GM19351 (cell line): ENCODE results near the gene NR1H4.
"Not testable (repeated sequence)": the region's sequence is repeated elsewhere in the genome, so short reads cannot be mapped to it uniquely, and the experiment has no call there.

Experiments used
- ATAC-seq: cut with Tn5 transposase; IDR thresholded peaks from one replicate; pipeline ENCODE4 v1.9.1; 2021; ENCODE audit warnings: mild to moderate bottlenecking, moderate library complexity; ENCODE audit not compliant: unreplicated experiment

Gene NR1H4

DNA sequence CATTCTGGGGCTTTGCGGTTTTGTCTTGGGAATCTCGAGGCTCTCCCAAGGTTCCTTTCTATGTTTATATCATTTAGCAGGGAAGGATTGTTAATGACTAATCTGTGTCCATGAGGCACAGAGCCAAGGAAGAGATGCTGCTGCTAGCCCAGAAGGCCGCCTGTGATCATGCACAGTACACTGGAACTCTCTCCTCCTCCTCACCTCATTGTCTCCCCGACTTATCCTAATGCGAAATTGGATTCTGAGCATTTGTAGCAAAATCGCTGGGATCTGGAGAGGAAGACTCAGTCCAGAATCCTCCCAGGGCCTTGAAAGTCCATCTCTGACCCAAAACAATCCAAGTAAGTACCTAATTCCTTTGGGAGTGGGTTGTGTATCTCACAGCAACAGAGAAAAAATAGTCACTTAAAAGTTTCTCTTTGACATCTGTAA lies at the start of gene NR1H4:
TSS of gene NR1H4 (plus strand) at position 151 of the 435 bp plus-strand sequence. CDS start 19,458 bp downstream, outside the sequence.
- no peak for ATAC-seq

DNA sequence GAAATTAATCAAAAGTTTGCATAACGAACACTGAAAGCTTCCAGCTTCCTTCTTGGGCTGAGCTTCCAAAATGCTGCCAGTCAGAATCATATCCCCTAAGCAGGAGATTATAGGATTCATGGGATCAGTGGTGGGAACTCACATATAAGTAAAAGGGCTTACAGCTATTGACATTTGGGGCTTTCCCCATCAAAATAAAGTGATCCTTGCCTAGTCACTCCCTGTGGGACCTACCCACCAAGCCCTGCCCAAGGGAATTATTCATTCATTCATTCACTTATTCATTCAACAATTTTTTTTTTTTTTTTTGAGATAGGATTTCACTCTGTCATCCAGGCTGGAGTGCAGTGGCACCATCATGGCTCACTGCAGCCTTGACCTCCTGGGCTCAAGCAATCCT lies 47.5 kb upstream of the NR1H4 start:
- no peak for ATAC-seq

DNA sequence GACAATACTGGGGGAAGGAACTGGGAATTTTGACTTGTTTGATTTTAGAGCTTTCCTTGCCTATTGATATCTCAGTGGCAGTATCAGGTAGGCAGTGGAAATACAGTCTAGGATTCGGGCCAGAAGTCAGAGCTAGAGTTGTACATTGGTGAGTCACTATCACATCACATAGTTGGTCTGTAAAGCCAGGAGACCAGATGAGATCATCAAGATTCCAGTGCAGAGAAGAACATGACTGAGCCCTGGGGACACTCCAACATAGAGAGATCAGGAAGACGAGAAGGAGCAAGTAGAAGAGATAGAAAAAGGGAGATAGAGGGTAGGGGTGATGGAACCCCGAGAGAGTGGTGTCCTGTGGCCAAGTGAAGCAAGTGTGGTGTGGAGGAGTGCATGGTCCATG lies 46.6 kb upstream of the NR1H4 start:
- ATAC-seq: no peak

DNA sequence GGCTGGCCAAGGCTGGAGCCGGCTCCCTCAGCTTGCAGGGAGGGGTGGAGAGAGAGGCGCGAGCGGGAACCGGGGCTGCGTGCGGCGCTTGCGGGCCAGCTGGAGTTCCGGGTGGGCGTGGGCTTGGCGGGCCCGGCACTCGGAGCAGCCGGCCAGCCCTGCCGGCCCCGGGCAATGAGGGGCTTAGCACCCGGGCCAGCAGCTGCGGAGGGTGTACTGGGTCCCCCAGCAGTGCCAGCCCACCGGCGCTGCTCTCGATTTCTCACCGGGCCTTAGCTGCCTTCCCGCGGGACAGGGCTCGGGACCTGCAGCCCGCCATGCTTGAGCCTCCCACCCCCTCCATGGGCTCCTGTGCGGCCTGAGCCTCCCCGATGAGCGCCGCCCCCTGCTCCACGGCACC lies 43.4 kb upstream of the NR1H4 start:
- ATAC-seq: not testable (repeated sequence)

DNA sequence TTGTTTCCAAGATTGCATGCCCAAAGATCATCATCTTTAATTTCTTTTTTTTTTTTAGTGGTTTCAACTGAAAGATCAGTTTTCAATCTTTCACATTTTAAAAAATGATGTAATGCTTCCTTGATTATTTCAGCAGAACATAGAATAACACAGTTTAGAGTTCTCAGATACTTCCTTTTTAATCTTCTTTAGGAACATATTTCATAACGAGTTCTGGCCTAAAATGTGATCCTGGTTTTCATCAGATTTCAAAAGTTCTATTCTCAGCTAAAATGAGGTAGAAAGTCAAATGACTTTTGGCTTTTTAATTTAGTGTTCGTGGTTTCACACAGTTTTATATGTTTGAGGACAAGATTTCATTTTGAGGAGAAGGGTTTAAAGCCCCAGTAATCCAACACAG lies 40.0 kb upstream of the NR1H4 start:
- no peak for ATAC-seq

DNA sequence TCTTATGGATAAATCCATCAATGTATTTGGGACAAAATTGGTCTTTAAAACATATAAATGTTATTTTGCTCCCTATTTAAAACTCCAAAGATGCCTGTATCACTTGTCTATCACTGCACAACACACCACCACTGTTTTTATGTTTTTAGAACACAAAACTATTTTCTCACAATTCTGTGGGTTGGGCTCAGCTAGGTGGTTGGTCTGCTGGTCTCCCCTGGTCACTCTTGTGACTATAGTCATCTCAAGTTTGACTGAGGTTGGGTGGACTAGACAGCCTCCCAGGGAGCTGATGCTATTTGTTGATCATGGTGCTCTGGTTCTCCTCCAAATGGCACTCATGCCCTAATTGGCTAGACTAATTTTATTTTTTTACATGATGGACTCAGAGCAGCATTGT lies 39.5 kb upstream of the NR1H4 start:
- ATAC-seq: no peak

DNA sequence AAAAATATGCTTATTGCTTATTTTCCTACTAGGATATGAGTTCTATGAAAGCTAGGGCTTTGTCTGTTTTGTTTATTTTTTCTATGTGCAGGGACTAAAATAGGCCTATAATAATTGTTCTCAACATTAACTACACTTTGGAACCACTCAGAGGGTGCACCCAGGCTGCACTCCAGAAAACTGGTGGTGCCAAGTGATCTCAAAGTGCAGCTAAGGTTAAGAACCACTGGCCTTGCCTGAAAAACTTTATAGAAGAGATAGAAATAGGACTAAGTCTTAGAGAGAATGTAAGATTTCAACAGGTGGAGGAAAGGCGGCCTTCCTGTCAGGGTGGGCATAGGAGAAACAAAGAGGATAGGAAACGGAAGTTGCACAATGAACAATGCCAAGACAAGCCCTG lies 37.7 kb upstream of the NR1H4 start:
- no peak for ATAC-seq

DNA sequence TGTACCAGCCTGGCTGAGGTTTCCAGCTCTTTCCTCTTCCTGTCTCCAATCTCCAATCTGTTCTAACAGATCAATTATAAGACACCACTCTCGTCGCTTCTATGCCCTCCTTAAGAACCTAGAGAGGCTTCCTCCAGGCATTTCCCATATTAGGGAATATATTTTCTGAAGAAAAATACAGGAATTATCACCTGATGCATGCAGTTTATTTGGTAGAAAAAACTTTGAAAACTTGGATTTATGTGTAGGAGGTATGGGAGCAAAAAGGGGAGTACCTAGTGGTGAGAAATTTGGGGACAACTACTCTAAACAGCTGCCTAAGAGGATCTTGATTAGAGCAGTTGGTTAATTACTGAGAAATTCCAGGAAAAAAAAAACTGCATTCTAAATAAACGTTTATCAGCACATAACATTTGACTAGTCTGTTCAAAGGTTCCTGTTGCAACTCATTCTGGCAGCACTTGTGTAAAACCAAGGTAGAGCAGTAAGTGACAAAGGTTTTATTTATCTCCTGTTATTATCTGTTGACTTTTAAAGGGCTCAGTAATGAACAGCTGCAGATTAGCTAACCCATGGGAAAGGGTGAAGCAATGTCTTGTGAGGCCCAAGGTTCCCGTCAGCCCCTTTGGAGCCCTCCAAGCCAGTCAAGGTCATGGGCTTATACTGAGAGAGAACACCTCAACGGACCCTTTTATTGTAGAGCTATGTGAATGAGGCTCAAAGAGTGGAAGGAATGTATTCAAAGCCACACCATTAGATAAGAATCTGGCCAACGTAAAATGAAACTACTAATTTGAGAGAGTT lies 36.4 kb upstream of the NR1H4 start:
- ATAC-seq: no peak

DNA sequence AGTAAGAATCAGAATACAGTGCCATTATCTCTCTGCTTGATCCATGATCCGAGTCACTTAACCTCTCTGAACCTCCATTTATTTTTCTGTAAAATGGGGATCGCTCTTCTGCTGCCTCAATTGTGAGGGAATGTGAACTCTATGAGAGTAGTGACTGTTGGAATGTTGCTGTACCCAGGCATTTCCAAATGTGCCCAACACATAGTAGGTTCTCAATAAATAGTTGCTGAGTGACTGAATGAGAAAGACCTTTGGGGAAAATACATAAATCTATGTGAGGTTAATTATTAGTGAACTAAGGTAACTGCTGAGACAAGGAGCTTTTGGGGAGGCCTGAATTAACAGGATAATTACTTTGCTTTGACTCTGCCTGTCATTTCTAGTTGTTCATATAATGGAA lies 33.9 kb upstream of the NR1H4 start:
- no peak for ATAC-seq

DNA sequence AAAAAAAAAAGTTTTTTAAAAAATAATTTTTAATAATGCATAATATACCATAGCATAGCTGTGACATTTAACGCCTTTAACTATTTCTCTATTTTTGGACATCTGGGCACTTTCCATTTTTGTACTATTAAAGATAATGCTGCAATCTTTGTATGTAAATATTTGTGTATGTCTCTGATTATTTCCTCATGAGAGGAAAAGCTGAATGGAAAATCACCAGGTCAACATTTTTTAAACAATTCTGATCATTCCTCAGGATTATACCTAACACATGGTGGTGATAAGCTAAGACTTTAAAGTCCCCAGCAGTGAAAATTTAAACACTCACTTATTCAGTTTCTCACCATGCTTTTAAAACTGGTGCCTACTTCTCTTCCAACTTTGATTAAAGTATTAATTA lies 31.3 kb upstream of the NR1H4 start:
- ATAC-seq: no peak

DNA sequence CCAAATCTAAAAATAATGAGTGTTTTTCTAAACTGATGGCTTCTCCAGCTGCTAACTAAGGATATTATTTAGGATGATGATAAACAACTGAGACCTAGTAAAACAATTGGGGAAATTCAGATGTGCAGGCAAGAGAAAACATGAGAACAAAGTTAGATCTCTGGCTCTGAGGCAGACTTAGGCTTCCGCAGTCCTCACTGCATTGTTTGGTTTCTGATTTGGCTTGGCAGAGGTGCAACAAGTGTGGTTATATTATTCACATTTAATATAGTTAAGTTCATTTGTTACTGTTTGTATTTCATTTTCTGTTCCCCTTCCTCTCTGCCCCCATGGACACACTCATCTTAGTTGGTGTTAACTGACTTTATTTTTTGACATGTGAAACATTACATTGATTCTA lies 30.2 kb upstream of the NR1H4 start:
- no peak for ATAC-seq

DNA sequence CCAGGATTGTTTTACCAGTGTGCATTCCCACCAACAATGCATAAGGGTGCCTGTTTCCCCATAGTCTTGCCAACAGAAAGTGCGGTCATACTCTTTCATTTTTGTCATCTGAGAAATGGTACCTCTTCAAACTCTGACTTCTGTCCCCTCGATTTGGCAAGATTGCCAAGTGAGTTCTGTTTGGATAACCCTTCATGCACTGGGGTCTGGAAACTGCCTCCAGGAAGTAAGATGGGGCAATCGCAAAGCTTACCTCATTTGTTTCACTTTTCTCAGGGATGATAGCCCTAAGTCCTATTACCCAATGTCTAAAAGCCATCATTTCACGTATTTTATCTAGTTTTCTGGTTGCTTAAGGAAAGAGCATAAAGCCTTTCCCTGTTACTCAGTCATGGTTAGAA lies 28.6 kb upstream of the NR1H4 start:
- no peak for ATAC-seq

DNA sequence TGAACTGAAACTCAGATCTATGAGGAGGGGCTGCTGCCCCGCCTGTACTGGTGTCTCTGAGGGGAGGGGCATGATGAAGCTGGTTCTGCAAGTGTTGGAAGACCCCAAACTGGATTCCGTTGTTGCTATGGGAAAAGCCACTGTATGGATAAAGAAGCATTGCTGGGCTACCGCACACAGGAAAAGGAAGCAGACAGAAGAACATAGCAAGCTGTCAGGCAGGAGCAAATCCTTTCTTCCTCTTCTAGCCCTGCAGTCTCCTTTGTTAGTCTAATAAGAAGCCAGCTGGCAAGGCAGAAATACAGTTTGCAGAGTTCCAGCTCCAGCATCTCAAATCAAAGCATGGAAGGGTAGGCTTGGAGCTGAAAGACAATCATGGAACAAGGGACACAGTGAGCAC lies 26.3 kb upstream of the NR1H4 start:
- ATAC-seq: no peak

DNA sequence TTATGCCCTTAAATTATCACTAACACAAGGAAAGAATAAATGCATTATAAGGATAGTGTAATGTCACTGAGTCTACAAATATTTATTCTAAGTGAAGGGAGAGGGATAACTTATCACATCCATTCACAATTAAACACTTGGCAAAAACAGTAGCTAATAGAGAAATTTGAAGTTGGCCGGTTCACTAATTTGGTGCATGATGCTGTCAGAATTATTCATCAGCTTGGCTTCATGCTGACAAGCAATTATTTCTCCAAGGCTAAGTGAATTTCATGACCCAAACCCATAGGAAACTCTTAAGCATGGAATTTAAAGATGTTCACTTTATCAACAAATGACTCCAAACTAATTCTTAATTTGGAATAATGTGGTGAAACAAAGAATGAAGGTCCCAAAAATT lies 25.0 kb upstream of the NR1H4 start:
- ATAC-seq: no peak

DNA sequence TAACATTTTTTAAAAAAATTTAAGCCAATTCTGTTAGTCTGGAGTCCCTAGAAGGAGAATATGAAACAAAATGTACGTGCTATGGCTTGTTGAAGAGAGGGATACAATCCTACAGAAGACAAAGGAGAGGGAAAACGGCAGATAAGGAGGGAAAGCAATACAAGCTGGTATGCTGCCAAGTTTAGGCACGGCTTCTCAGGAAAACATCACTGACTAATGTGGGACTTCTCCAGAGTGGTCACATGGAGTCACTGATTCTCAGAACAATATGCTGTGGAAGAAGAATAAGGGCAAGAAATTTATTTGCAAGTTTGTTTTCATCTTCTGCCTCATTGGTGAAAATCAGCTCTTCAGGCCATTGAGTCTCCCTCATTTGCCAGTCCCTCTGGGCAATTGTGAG lies 22.9 kb upstream of the NR1H4 start:
- no peak for ATAC-seq

DNA sequence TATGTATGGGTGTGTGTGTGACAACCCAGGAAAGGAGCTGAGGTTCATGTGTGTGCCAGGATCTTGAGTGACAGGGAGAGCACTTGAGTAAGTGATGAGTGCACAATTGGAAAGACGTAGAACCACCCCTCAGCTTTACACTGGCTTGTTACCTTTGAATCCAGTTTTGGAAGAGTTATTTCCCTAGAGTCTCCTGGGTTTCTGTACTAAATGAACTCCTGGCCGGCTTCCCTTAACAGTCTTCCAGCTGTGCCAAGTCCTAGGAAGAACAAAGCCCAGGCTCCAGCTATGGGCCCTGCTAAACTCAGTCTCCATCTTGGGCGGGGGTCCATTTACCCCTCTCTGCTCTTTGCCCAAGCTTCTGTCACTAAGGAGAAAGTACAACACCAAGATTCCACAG lies 19.7 kb upstream of the NR1H4 start:
- ATAC-seq: no peak

DNA sequence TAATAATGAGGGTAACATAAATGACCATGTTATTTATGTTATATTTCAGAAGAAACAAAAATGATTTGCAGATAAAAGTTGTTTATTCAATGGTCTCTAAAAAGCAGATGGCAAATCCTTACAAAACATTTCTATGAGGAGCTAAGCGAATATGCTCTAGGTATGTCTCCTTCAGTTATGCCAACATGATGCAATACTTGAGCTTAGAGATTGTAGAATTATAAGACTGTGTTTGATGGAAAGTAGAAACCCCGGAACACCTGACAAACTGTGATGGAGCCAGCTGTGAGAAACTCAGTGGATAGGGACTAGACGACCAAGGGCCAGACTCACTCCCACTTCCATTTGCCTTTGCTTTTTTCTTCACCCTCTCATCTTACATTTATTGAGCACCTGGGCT lies 17.8 kb upstream of the NR1H4 start:
- ATAC-seq: no peak

DNA sequence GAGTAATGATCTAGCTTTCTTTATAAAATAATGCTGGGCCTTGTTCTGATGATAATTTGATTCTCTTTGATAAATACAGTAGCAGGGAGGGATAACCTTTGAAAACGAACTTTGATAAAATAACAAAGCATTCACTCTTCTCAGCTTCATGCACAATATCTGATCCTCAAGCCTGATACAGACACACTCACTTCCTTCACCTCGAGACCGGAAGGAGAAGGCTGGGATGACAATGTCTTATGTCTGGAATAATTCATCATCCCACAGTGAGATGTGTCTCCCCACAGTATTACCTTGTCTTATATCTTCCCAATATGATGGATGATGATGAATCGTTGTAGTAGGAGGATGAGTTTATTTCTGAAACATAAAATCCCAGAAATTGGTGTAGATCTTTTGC lies 15.5 kb upstream of the NR1H4 start:
- ATAC-seq: no peak

DNA sequence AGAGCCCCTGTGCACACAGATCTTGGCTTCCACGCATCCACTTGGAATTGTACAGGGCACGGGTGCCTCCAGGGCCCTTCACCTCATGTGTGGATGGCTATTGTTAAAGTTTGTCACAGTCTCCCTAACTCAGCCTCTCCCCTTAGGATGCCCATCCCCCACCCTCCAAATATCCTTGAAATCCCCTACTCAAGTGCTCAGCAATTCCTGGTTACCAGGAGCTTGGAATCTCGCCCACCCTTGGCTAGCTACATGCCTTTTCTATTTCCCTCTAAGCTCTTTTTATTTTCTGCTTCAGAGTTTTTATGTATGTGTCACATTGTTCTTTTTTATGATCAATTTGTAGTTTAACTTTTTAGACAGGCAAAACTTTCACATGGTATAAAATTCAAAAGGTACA lies 13.0 kb upstream of the NR1H4 start:
- ATAC-seq: no peak

DNA sequence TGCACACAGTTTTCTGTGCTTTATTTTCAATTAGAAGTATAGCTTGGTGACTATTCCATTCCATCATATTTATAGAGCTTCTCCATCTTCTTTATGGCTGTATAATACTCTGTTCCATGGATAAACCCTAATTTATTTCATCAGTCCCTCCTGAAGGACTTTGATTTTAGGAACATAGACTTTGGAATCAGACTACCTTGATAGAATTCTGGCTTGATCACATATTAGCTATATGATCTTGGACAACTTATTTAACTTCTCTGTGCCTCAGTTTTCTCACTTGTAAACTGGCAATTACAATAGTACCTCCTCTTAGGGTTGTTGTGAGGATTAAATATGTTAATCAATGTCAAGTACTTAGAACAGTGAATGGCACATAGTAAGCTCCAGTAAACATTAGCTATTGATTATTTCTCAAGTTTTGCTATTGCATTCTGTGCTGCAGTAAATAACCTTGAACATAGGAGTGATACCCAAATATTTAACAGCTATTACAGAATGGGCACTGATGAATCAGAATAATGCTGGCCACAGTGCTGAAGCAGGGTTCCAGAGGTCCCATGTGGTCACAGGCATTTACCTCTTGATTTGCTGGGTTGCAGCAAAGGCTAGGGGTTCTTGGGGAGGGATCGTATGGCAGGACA lies 12.2 kb upstream of the NR1H4 start:
- ATAC-seq: no peak

DNA sequence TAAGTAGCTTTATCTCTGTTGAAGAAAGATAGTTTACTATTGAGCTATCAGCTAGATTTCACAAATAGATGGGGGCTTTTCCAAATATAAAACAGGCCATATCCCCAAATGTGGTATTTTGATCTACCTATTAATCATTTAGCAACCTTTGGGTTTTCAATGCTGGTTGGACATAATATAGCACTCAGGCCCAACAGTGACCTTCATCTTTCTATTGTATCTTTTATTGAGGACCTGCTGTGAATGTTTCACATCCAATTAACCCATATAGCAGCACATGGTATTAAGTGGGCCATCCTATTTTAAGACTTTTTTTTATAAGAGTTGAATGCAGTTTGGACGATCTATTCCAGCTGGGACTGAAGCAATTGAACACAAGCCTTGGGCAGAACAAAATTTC lies 10.0 kb upstream of the NR1H4 start:
- no peak for ATAC-seq

DNA sequence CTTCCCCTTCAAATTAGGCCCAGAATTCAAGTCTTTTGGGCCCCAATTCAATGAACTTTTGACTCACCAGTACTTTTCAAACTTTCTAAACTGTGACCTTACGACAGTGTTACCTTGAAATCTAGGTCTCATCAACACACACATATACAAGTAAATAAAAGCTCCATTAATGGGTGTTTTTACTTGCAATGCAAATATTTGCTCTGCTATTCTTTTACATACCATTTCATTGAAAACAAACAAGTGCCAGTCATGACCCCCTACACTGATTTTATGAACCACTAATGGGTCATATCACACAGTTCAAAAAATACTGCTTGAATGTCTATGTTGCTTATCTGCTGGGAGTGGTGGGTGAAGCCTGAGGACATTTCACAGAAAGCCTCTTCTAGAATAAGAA lies 9.1 kb upstream of the NR1H4 start:
- no peak for ATAC-seq

DNA sequence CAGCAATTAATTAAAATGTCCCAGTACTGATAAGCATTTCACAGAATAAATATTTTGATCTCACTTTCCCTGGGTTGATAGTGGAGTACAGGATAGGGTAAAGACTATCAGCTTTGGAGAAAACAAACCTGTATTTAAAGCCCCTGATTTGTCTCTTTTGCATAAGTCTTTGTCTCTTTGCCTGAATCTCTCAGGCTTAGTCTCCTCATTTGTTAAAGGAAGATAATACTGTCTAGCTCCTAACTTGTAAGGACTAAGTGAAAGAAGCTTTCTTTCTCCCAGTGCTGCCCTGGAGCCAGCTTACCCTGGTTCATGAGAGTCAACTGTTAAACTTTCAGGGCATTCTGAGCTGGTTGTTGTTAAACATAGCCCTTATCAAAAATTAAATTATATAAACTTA lies 5.5 kb upstream of the NR1H4 start:
- no peak for ATAC-seq
